Neuronal stem cell (in vitro differentiated cells): ENCODE data around the gene DYNC1LI1.

Experiments
- DNase-seq: peaks from one replicate; pipeline ENCODE4 v3.0.0-alpha.2; 2013; ENCODE audit warnings: low spot score
- H2AFZ ChIP-seq: one replicate; pipeline ENCODE4 v1.6.1; 2013; ENCODE audit warnings: mild to moderate bottlenecking, low read length, inconsistent platforms
- H2AK5ac ChIP-seq: 2 replicates; pipeline ENCODE4 v1.6.1; 2013; ENCODE audit warnings: low read depth, mild to moderate bottlenecking, inconsistent platforms, low read length, moderate library complexity, mixed read lengths
- H2BK120ac ChIP-seq: 2 replicates; pipeline ENCODE4 v1.6.1; 2013; ENCODE audit warnings: low read depth, mild to moderate bottlenecking, inconsistent platforms, low read length, moderate library complexity, mixed read lengths
- H2BK12ac ChIP-seq: one replicate; pipeline ENCODE4 v1.6.1; 2013; ENCODE audit warnings: low read length, inconsistent platforms
- H2BK15ac ChIP-seq: 2 replicates; pipeline ENCODE4 v1.6.1; 2013; ENCODE audit warnings: mild to moderate bottlenecking, low read length, inconsistent platforms, mixed read lengths
- H2BK5ac ChIP-seq: one replicate; pipeline ENCODE4 v1.6.1; 2013; ENCODE audit warnings: inconsistent platforms, mild to moderate bottlenecking, low read length, moderate library complexity
- H3K14ac ChIP-seq: one replicate; pipeline ENCODE4 v1.6.1; 2013; ENCODE audit warnings: low read length, inconsistent platforms
- H3K18ac ChIP-seq: 2 replicates; pipeline ENCODE4 v1.6.1; 2013; ENCODE audit warnings: low read length, inconsistent platforms
- H3K23ac ChIP-seq: 2 replicates; pipeline ENCODE4 v1.6.1; 2013; ENCODE audit warnings: low read depth, mild to moderate bottlenecking, mixed read lengths, low read length, inconsistent platforms; ENCODE audit not compliant: poor library complexity
- H3K27ac ChIP-seq: replicated peaks from 3 replicates; pipeline ENCODE4 v1.5.1; 2013; ENCODE audit warnings: low read length, inconsistent platforms
- H3K27me3 ChIP-seq, 3 experiments: 2 replicates each; pipeline ENCODE4 v1.6.1; 2013; ENCODE audit warnings: low read length in 3 of 3, mild to moderate bottlenecking in 2 of 3, inconsistent platforms in 1 of 3, low read depth in 1 of 3, mixed read lengths in 1 of 3, moderate library complexity in 1 of 3; ENCODE audit not compliant: control insufficient read depth in 3 of 3, insufficient read depth in 3 of 3
- H3K36me3 ChIP-seq, 2 donors: replicated peaks in 1 of 2; 2 replicates each; pipeline ENCODE4 v1.6.1; 2013; ENCODE audit warnings: low read length in 2 of 2; ENCODE audit not compliant: control insufficient read depth in 2 of 2, insufficient read depth in 2 of 2
- H3K4ac ChIP-seq: 2 replicates; pipeline ENCODE4 v1.6.1; 2013; ENCODE audit warnings: inconsistent platforms, mild to moderate bottlenecking, low read length, moderate library complexity
- H3K4me1 ChIP-seq, 2 donors: 1 replicate in 1 of 2; 2 replicates in 1 of 2; pipeline ENCODE4 v1.6.1; 2013; ENCODE audit warnings: low read length in 2 of 2, low read depth in 1 of 2; ENCODE audit not compliant: control insufficient read depth in 2 of 2, insufficient read depth in 1 of 2
- H3K4me2 ChIP-seq: one replicate; pipeline ENCODE4 v1.6.1; 2013; ENCODE audit warnings: mild to moderate bottlenecking, low read length, inconsistent platforms; ENCODE audit not compliant: insufficient read depth, poor library complexity, severe bottlenecking
- H3K4me3 ChIP-seq, 2 donors: 2 replicates each; pipeline ENCODE4 v1.5.1; 2013; ENCODE audit warnings: low read length in 2 of 2, mild to moderate bottlenecking in 2 of 2, inconsistent platforms in 1 of 2, moderate library complexity in 1 of 2
- H3K79me1 ChIP-seq: one replicate; pipeline ENCODE4 v1.6.1; 2013; ENCODE audit warnings: low read depth, mild to moderate bottlenecking, inconsistent platforms, low read length, moderate library complexity
- H3K9ac ChIP-seq: one replicate; pipeline ENCODE4 v1.6.1; 2013; ENCODE audit warnings: mild to moderate bottlenecking, low read depth, low read length, inconsistent platforms; ENCODE audit not compliant: poor library complexity
- H3K9me3 ChIP-seq, 2 donors: replicated peaks in 1 of 2; 2 replicates each; pipeline versions ENCODE3 to v1.6.1; 2013; ENCODE audit warnings: low read length in 2 of 2, mild to moderate bottlenecking in 2 of 2, inconsistent platforms in 1 of 2, low read depth in 1 of 2, mixed read lengths in 1 of 2, moderate library complexity in 1 of 2; ENCODE audit not compliant: control insufficient read depth in 2 of 2, insufficient read depth in 1 of 2
- H4K8ac ChIP-seq: one replicate; pipeline ENCODE4 v1.6.1; 2013; ENCODE audit warnings: low read depth, mild to moderate bottlenecking, inconsistent platforms, low read length, moderate library complexity
- H4K91ac ChIP-seq: one replicate; pipeline ENCODE4 v1.6.1; 2013; ENCODE audit warnings: low read length, low read depth, mild to moderate bottlenecking, inconsistent platforms; ENCODE audit not compliant: poor library complexity
- WGBS, 2 donors: extraction: QIAGEN DNeasy Blood & Tissue Kit; methylation state at CpG; one replicate each; pipeline ENCODE4 v1.1.7; 2013; ENCODE audit warnings: missing lambda C conversion rate in 2 of 2, mixed read lengths in 1 of 2; ENCODE audit not compliant: insufficient read length in 2 of 2, insufficient replicate concordance in 1 of 2; ENCODE audit errors: extremely low coverage in 2 of 2; 5-methylcytosine and 5-hydroxymethylcytosine counted together

Gene DYNC1LI1

DNA sequence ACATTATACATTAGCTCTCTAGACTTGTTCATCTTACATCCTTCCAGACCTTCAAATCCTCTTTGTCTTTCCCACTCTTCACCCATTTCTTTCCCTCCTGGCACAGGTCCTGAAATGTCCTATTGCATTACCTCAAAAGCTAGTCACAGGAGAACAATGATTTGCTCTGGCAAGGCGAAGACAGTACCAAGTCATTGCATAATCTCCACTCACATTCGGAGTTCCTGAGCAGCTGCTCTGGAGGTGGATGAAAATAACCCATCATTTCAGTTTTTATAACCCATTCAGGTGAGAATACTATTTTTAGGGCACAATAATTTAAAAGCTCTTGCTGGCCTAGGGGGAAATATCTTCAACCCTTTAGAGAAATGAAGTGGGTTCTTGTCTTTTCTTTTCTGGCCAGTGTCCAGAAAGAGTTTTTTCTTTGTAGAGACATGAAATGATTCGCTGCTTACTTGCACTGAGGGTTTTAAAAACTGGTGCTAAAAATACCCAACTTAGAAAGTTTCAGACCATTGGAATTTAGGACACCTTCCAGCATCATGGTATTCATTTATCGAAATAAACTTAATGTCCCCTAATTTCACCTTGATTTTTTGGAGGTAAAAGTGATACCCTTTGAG, 23.4 kb upstream of the DYNC1LI1 start:
- Histone ChIP-seq H2BK5ac (no peak overlapping the region), H3K36me3 (no peaks in the 10 kb centered on the region), H3K14ac (no peak overlapping the region), H2BK15ac (no peak overlapping the region), H4K8ac (no peak overlapping the region), H3K27me3 (peaks cover 0 to 17% (median 0%) of the 10 kb centered on the region in 3 experiments), H3K23ac (no peak overlapping the region), H3K4ac (no peak overlapping the region), H2BK12ac (no peak overlapping the region), H2AK5ac (no peak overlapping the region), H3K18ac (no peak overlapping the region), H3K4me3 (no peak overlapping the region), H3K4me2 (no peak overlapping the region), H3K4me1 (peaks cover 2 to 18% of the 10 kb centered on the region in 2 donors), H2BK120ac (no peak overlapping the region), H3K79me1 (no peaks in the 10 kb centered on the region), H3K27ac (no peak overlapping the region), H3K9me3 (no peaks in the 10 kb centered on the region), H4K91ac (no peak overlapping the region), H3K9ac (no peak overlapping the region), H2AFZ (no peak overlapping the region)
- no CpG with 5 or more reads among the region's 4 CpGs for WGBS, 2 donors
- DNase-seq, result no peak

GRCh38 chr3:32592696-32593353, 22.2 kb upstream of the DYNC1LI1 start:
- peaks cover 2 to 18% of the 10 kb centered on the region in 2 donors for H3K4me1 ChIP-seq
- no peaks in the 10 kb centered on the region for H3K36me3 ChIP-seq
- H4K8ac ChIP-seq, result no peak overlapping the region
- no peak overlapping the region for H3K4me2 ChIP-seq
- peak overlapping the region; percentile 38 for H3K18ac ChIP-seq
- no peak overlapping the region for H3K27ac ChIP-seq
- WGBS, 2 donors, result no CpG with 5 or more reads among the region's 28 CpGs
- H2BK15ac ChIP-seq, result no peak overlapping the region
- H3K4ac ChIP-seq, result no peak overlapping the region
- peaks cover 0 to 19% (median 0%) of the 10 kb centered on the region in 3 experiments for H3K27me3 ChIP-seq
- no peak overlapping the region for H2BK120ac ChIP-seq
- no peak overlapping the region for H2BK12ac ChIP-seq
- H3K9me3 ChIP-seq, result no peaks in the 10 kb centered on the region
- no peak overlapping the region for H2BK5ac ChIP-seq
- DNase-seq, result no peak
- H2AK5ac ChIP-seq, result no peak overlapping the region
- H2AFZ ChIP-seq, result peak overlapping the region; percentile 69
- H3K4me3 ChIP-seq, result no peak overlapping the region
- H3K14ac ChIP-seq, result no peak overlapping the region
- H4K91ac ChIP-seq, result no peak overlapping the region
- no peak overlapping the region for H3K23ac ChIP-seq
- no peak overlapping the region for H3K9ac ChIP-seq
- H3K79me1 ChIP-seq, result no peaks in the 10 kb centered on the region

DNA sequence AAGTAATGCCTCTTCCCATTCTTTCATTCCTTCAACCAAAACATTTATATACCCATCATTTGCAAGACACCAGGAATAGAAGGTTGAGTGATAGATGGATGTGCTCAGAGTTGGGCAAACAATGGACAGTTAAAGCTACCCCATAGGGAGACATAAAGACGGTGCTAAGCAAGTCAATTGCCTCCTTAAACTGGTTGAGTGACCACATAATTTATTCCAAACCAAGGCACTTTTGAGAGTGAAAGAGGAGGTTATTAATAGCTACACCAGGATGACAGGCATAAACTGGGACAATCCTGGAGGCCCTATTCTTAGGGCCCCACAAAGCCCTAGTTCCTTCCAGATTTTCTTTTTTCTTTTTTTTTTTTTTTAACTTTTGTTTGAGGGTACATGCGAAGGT, 21.4 kb upstream of the DYNC1LI1 start:
- Histone ChIP-seq H3K14ac (no peak overlapping the region), H3K4me2 (no peak overlapping the region), H3K4me3 (no peak overlapping the region), H2AK5ac (no peak overlapping the region), H3K23ac (no peak overlapping the region), H2BK5ac (no peak overlapping the region), H4K91ac (no peak overlapping the region), H3K27ac (no peak overlapping the region), H3K4ac (no peak overlapping the region), H3K18ac (no peak overlapping the region), H3K79me1 (no peaks in the 10 kb centered on the region), H3K9me3 (no peaks in the 10 kb centered on the region), H2AFZ (peak overlapping the region; percentile 69), H2BK120ac (no peak overlapping the region), H3K4me1 (peaks cover 2 to 18% of the 10 kb centered on the region in 2 donors), H4K8ac (no peak overlapping the region), H3K27me3 (peaks cover 0 to 23% (median 0%) of the 10 kb centered on the region in 3 experiments), H3K36me3 (no peaks in the 10 kb centered on the region), H2BK15ac (no peak overlapping the region), H2BK12ac (no peak overlapping the region), H3K9ac (no peak overlapping the region)
- no CpG with 5 or more reads among the region's 2 CpGs for WGBS, 2 donors
- DNase-seq, result no peak

DNA sequence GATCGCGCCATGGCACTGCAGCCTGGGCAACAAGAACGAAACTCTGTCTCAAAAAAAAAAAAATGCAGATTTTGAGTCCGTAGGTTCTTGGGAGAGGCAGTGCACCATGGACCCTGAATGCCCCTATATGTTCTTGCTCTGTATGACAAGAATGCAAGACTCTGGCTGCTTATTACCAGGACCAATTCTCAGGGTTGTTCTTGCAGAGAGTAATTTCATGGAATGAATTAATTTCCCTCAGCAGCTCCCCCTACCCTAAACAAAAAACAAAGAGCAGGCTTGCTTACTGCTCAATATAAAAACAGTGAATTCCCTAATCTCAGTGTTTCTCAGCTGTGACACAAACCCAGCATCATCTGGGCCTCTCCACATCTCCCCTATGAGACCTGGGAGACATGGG, 20.5 kb upstream of the DYNC1LI1 start:
- Histone ChIP-seq H2BK12ac (no peak overlapping the region), H3K14ac (no peak overlapping the region), H4K91ac (no peak overlapping the region), H2BK5ac (no peak overlapping the region), H3K4me3 (no peak overlapping the region), H2BK15ac (no peak overlapping the region), H4K8ac (no peak overlapping the region), H2BK120ac (no peak overlapping the region), H3K27me3 (peaks cover 0 to 22% (median 0%) of the 10 kb centered on the region in 3 experiments), H3K36me3 (no peaks in the 10 kb centered on the region), H3K27ac (no peak overlapping the region), H3K9me3 (no peaks in the 10 kb centered on the region), H3K4me1 (peaks cover 2 to 18% of the 10 kb centered on the region in 2 donors), H3K9ac (no peak overlapping the region), H3K4ac (no peak overlapping the region), H2AFZ (no peak overlapping the region), H3K79me1 (no peaks in the 10 kb centered on the region), H2AK5ac (no peak overlapping the region), H3K23ac (no peak overlapping the region), H3K18ac (no peak overlapping the region), H3K4me2 (no peak overlapping the region)
- no peak for DNase-seq
- WGBS, 2 donors, result no CpG with 5 or more reads among the region's 4 CpGs
